ENCODE measurements around the gene CSK. TPM values are rescaled to one million over a fixed set of nuclear protein-coding genes. Genes with fewer than 3 reads are reported as not detected.

Gene CSK
- total RNA-seq, 1 donor from 2014 or later: 83.8 TPM

DNA sequence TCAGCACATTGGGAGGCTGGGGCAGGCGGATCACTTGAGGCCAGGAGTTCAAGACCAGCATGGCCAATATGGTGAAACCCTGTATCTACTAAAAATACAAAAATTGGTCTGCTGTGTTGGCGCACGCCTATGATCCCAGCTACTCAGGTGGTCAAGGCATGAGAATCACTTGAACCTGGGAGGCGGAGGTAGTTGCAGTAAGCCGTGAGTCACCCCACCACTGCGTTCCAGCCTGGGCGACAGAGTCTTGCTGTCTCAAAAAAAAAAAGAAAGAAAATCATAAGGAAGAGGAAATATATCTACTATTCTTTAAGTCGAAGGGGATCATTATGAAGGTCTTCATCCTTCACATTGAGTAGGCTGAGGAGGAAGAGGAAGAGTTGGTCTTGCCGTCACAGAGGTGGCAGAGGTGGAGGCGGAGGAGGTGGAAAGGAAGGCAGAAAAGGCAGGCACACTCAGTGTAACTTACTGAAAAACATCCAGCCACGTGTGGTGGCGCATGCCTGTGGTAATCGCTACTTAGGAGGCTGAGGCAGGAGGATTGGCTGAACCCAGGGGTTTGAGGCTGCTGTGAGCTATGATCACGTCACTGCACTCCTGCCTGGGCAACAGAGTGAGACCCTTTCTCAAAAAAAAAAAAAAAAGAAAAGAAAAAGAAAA, 14.2 kb downstream of the CSK start:
- Histone ChIP-seq H3K4me3 (no peak overlapping the region), H3K36me3 (peaks cover 39% of the 10 kb centered on the region), H3K4me1 (peaks cover 50% of the 10 kb centered on the region), H3K27me3 (ENCODE audit: low read depth) (no peaks in the 10 kb centered on the region), H3K9me3 (no peaks in the 10 kb centered on the region), H3K27ac (no peak overlapping the region)
- TF ChIP-seq, protein P1, sequence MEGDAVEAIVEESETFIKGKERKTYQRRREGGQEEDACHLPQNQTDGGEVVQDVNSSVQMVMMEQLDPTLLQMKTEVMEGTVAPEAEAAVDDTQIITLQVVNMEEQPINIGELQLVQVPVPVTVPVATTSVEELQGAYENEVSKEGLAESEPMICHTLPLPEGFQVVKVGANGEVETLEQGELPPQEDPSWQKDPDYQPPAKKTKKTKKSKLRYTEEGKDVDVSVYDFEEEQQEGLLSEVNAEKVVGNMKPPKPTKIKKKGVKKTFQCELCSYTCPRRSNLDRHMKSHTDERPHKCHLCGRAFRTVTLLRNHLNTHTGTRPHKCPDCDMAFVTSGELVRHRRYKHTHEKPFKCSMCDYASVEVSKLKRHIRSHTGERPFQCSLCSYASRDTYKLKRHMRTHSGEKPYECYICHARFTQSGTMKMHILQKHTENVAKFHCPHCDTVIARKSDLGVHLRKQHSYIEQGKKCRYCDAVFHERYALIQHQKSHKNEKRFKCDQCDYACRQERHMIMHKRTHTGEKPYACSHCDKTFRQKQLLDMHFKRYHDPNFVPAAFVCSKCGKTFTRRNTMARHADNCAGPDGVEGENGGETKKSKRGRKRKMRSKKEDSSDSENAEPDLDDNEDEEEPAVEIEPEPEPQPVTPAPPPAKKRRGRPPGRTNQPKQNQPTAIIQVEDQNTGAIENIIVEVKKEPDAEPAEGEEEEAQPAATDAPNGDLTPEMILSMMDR (IDR thresholded peaks at IDR 0.05): no peak
- intact Hi-C loops (cut with DNase I): no loop called here
- DNase-seq (no peak), ATAC-seq (no peak)

DNA sequence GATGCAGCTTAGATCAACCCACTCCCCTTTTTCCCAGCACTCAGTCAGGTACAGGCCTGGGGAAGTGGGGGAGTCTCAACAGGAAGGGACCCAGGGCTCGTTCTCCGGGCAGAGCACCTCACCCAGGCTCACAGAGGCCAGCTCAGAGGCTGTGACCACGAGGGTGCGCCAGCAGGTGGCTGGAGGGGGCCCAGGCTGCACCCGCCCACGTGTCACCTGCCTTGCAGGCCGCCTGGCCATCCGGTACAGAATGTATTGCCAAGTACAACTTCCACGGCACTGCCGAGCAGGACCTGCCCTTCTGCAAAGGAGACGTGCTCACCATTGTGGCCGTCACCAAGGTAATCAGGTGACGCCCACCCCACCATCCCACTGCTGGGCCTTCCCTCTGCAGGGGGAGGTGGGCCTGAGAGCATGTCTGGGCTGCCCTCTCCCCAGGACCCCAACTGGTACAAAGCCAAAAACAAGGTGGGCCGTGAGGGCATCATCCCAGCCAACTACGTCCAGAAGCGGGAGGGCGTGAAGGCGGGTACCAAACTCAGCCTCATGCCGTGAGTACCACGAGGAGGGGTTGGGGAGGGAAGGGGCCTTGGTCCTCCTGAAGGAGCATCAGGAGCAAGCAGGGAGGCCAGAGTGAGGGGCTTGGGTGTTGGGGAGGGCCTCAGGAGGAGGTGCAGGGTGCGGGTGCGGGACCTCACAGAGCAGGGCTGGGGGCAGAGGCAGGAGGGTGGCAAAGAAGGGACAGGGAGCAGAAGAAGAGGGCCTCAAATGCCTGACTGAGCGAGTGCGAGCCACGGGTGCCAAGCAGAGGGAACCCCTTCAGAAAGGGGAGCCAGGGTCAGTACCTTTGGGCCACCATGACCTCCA, 16.7 kb downstream of the CSK start:
- Histone ChIP-seq H3K27ac (peak overlapping the region; percentile 64), H3K27me3 (ENCODE audit: low read depth) (no peaks in the 10 kb centered on the region), H3K9me3 (no peaks in the 10 kb centered on the region), H3K4me3 (no peak overlapping the region), H3K4me1 (peaks cover 25% of the 10 kb centered on the region), H3K36me3 (peaks cover 64% of the 10 kb centered on the region)
- ATAC-seq: no peak
- intact Hi-C loops (cut with DNase I): no loop called here
- no peak for DNase-seq
- TF ChIP-seq, protein P1 (IDR thresholded peaks at IDR 0.05): no peak

DNA sequence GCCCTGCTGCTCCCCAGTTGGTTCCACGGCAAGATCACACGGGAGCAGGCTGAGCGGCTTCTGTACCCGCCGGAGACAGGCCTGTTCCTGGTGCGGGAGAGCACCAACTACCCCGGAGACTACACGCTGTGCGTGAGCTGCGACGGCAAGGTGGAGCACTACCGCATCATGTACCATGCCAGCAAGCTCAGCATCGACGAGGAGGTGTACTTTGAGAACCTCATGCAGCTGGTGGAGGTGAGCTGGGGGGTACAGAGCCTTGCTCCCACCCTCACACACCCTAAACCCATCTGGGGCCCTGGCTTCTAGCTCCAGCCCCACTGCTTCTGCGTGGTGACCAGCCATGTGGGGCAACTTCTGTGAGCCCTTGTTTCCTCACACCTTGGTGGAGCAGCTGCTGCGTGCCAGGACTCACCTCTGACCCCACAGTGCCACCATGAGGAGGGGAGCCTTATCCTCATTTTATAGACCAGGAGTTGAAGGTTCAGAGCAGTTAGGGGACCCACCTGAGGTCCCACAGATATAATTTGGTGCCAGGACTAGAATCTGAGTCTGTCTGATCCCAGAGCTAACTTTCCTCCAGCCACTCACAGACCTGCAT, 17.5 kb downstream of the CSK start:
- ATAC-seq (no peak), DNase-seq (no peak)
- Histone ChIP-seq H3K36me3 (peaks cover 72% of the 10 kb centered on the region), H3K4me3 (no peak overlapping the region), H3K9me3 (no peaks in the 10 kb centered on the region), H3K27ac (peak overlapping the region; percentile 64), H3K27me3 (ENCODE audit: low read depth) (no peaks in the 10 kb centered on the region), H3K4me1 (peaks cover 22% of the 10 kb centered on the region)
- TF ChIP-seq, protein P1 (IDR thresholded peaks at IDR 0.05): no peak
- intact Hi-C loops (cut with DNase I): no loop called here

DNA sequence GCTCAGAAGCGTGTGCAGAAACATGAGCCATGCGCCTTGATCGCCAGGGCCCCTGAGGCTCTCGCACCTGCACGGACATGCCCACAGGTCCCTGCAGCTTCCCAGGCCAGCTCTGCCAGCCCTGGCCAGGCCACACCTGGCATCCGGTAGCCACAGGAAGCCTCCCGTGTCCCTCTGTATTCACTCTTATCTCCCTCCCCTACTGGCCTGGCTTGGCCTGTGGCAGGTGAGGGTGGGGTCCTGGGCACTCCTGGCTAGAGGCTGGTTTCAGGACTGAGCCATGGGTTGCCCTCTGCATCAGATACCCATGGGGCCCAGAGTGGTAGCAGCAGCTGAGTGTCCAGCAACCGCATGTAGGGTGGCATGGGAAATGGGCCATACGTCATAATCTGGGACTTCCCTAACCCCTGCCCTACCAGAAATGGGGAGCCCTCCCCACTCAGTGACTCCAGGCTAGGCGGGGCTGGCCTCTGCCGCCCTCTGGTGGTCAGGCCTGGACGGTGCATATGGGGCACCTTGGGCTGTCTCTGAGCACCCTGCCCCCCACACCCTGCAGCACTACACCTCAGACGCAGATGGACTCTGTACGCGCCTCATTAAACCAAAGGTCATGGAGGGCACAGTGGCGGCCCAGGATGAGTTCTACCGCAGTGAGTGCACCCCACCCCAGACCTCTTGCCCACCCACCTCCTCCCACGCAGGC, 18.1 kb downstream of the CSK start:
- peaks cover 68% of the 10 kb centered on the region for H3K36me3 ChIP-seq
- peaks cover 22% of the 10 kb centered on the region for H3K4me1 ChIP-seq
- TF ChIP-seq, protein P1 (IDR thresholded peaks at IDR 0.05): peak; percentile 98
- no peaks in the 10 kb centered on the region for H3K27me3 ChIP-seq (ENCODE audit: low read depth)
- DNase-seq: peak; percentile 90
- peak overlapping the region; percentile 64 for H3K27ac ChIP-seq
- ATAC-seq: peak; percentile 95 to 96
- H3K9me3 ChIP-seq: no peaks in the 10 kb centered on the region
- intact Hi-C loops (cut with DNase I): no loop called here
- no peak overlapping the region for H3K4me3 ChIP-seq

DNA sequence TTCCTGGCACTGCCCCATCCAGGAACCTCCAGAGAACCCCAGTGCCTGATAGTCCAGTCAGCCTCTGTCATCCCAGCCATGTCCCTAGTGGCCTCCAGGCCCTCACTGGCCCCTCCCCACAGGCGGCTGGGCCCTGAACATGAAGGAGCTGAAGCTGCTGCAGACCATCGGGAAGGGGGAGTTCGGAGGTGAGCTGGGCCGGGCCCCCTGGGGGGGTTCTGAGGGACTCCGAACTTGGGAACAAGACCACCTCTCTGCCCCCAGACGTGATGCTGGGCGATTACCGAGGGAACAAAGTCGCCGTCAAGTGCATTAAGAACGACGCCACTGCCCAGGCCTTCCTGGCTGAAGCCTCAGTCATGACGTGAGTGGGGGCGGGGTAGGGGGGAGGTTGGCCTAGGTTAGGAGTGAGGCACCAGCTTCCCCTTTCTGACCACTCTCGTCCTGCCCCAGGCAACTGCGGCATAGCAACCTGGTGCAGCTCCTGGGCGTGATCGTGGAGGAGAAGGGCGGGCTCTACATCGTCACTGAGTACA, 18.7 kb downstream of the CSK start:
- peak; percentile 13 to 19 for ATAC-seq
- no peaks in the 10 kb centered on the region for H3K9me3 ChIP-seq
- H3K4me3 ChIP-seq: no peak overlapping the region
- TF ChIP-seq, protein P1 (IDR thresholded peaks at IDR 0.05): no peak
- intact Hi-C loops (cut with DNase I): no loop called here
- peaks cover 63% of the 10 kb centered on the region for H3K36me3 ChIP-seq
- DNase-seq: peak; percentile 64
- H3K27me3 ChIP-seq (ENCODE audit: low read depth): no peaks in the 10 kb centered on the region
- peaks cover 18% of the 10 kb centered on the region for H3K4me1 ChIP-seq
- no peak overlapping the region for H3K27ac ChIP-seq
